ENCODE data around the gene COL15A1.

GRCh38 chr9:99038484-99038820, 94.7 kb downstream of the COL15A1 start:
- TF ChIP-seq POLR2AphosphoS5 (IDR thresholded peaks at IDR 0.05): no peak
- TF ChIP-seq EP300 (IDR thresholded peaks at IDR 0.05; ENCODE audit: low read depth): no peak

Measured in transverse colon (tissue), 3 donors.